ENCODE measurements around the gene ZC3H7B. TPM values are rescaled to one million over a fixed set of nuclear protein-coding genes. Genes with fewer than 3 reads are reported as not detected.

The ZC3H7B gene
- total and polyA plus RNA-seq, 2 experiments from 2014 or later: 5.7 to 61.5 TPM

GRCh38 chr22:41305646-41306045, 4.3 kb downstream of the ZC3H7B start:
- H4K20me1 ChIP-seq (replicated peaks; ENCODE audit: insufficient read depth): peaks cover 30% of the 10 kb centered on the region
- no peaks in the 10 kb centered on the region for H3K9me3 Mint-ChIP-seq
- H3K36me3 ChIP-seq (ENCODE audit: insufficient read depth): no peaks in the 10 kb centered on the region

GRCh38 chr22:41308054-41308453, 6.7 kb downstream of the ZC3H7B start:
- Histone ChIP-seq H3F3A (replicated peaks; ENCODE audit: low read depth) (0 out of 2 replicates have a peak, but pooled peaks cover 6% of the 10 kb centered on the region), H3K27ac (ENCODE audit: low read depth) (peak overlapping the region; percentile 83; the same call in 1 of the 2 replicates), H3K4me1 (ENCODE audit: insufficient read depth) (peaks cover 13% of the 10 kb centered on the region), H2AFZ (no peak overlapping the region), H3K4me2 (no peak overlapping the region), H3K4me3 (no peak overlapping the region), H3K9me2 (ENCODE audit: insufficient read depth) (no peaks in the 10 kb centered on the region), H3K79me2 (replicated peaks; ENCODE audit: insufficient read depth) (peaks cover 100% of the 10 kb centered on the region), H3K27me3 (ENCODE audit: insufficient read depth) (no peaks in the 10 kb centered on the region), H3K36me3 (ENCODE audit: insufficient read depth) (no peaks in the 10 kb centered on the region), H4K20me1 (replicated peaks; ENCODE audit: insufficient read depth) (peaks cover 30% of the 10 kb centered on the region)
- peaks cover 9% of the 10 kb centered on the region for H3K27me3 Mint-ChIP-seq (ENCODE audit: insufficient read depth, low read depth, poor library complexity)
- H3K9me3 Mint-ChIP-seq: no peaks in the 10 kb centered on the region
- peaks cover 33% of the 10 kb centered on the region for H3K4me1 Mint-ChIP-seq
- DNase-seq (ENCODE audit: low spot score) (peak; percentile 45), ATAC-seq (peak; percentile 50)
- no peak overlapping the region for H3K27ac Mint-ChIP-seq
- no peak overlapping the region; the same call in 2 of the 3 replicates for H3K4me3 Mint-ChIP-seq
- H3K36me3 Mint-ChIP-seq (ENCODE audit: low read depth): peaks cover 34% of the 10 kb centered on the region
- no peak for TF ChIP-seq NANOG (IDR thresholded peaks at IDR 0.05; ENCODE audit: borderline replicate concordance)
- no peak for TF ChIP-seq CREB1 (CRISPR knock-in tag; IDR thresholded peaks at IDR 0.05; ENCODE audit: low read depth)
- TF ChIP-seq ZNF331 (CRISPR knock-in tag; IDR thresholded peaks at IDR 0.05; ENCODE audit: low read depth): no peak
- TF ChIP-seq JUNB (IDR thresholded peaks at IDR 0.05; ENCODE audit: unreplicated experiment): no peak
- TF ChIP-seq ETS1 (IDR thresholded peaks at IDR 0.05): no peak

More at GRCh38 chr22:41305646-41306045, 4.3 kb downstream of the ZC3H7B start:
- H3K4me1 ChIP-seq (ENCODE audit: insufficient read depth): peaks cover 13% of the 10 kb centered on the region
- 0 out of 2 replicates have a peak, but pooled peaks cover 6% of the 10 kb centered on the region for H3F3A ChIP-seq (replicated peaks; ENCODE audit: low read depth)
- no peak overlapping the region for H2AFZ ChIP-seq
- no peak overlapping the region for H3K27ac ChIP-seq (ENCODE audit: low read depth)
- H3K27ac Mint-ChIP-seq: no peak overlapping the region
- TF ChIP-seq CREB1 (CRISPR knock-in tag; IDR thresholded peaks at IDR 0.05; ENCODE audit: low read depth) (no peak), POLR2AphosphoS5 (IDR thresholded peaks at IDR 0.05; ENCODE audit: low read depth) (no peak), EZH2phosphoT487 (IDR thresholded peaks at IDR 0.05; ENCODE audit: unreplicated experiment) (no peak), ETS1 (IDR thresholded peaks at IDR 0.05) (no peak), NANOG (IDR thresholded peaks at IDR 0.05; ENCODE audit: borderline replicate concordance) (no peak), EZH2 (IDR thresholded peaks at IDR 0.05; ENCODE audit: low read depth, unreplicated experiment) (no peak), JUNB (IDR thresholded peaks at IDR 0.05; ENCODE audit: unreplicated experiment) (no peak), REST (IDR thresholded peaks at IDR 0.05; ENCODE audit: unreplicated experiment) (no peak)
- H3K9me2 ChIP-seq (ENCODE audit: insufficient read depth): no peaks in the 10 kb centered on the region
- H3K4me2 ChIP-seq: no peak overlapping the region
- H3K36me3 Mint-ChIP-seq (ENCODE audit: low read depth): peaks cover 29% of the 10 kb centered on the region
- no peak for ATAC-seq
- H3K79me2 ChIP-seq (replicated peaks; ENCODE audit: insufficient read depth): peaks cover 95% of the 10 kb centered on the region
- DNase-seq (ENCODE audit: low spot score): no peak
- H3K4me3 ChIP-seq: no peak overlapping the region
- peaks cover 35% of the 10 kb centered on the region for H3K4me1 Mint-ChIP-seq
- H3K4me3 Mint-ChIP-seq: no peak overlapping the region
- peaks cover 10% of the 10 kb centered on the region for H3K27me3 Mint-ChIP-seq (ENCODE audit: insufficient read depth, low read depth, poor library complexity)
- H3K27me3 ChIP-seq (ENCODE audit: insufficient read depth): no peaks in the 10 kb centered on the region
